Measurements from ENCODE around the gene TPRG1L. TPM values are rescaled to one million over a fixed set of nuclear protein-coding genes. Genes with fewer than 3 reads are reported as not detected.

TPRG1L gene
- total RNA-seq, 2 donors from 2014 or later, result 27.4 to 37.6 TPM

DNA sequence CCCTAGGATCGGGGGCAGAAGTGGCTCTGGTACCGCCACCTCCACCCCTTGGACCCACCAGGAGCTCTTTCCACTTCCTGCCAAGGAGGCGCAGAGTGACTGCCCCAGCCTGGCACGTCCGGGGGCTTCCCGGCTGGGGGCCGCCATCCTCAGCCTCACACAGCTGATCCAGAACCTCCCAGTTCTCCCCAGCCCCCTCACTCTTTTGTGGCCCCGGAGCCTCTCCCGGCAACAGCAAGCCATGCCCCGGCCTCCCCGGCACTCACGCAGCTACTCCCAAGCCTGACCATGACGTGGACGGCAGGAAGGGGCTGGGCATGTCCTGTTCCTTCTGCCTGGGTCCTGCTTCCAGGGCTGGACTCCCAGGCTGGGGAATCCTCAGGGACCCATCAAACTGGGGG, 44.6 kb downstream of the TPRG1L start:
- H3K4me1 ChIP-seq (ENCODE audit: control insufficient read depth in 1 of 2, low read depth in 2 of 2), result no peaks in the 10 kb centered on the region
- ATAC-seq (ENCODE audit: insufficient number of reproducible peaks, low FRiP score, low read depth) (no peak), DNase-seq (ENCODE audit: low spot score) (no peak)
- no peaks in the 10 kb centered on the region for H3K36me3 ChIP-seq
- TF ChIP-seq CTCF (IDR thresholded peaks at IDR 0.05), result no peak
- H3K4me3 ChIP-seq, result no peak overlapping the region
- no peak overlapping the region for H3K27ac ChIP-seq
- H3K9me3 ChIP-seq, result no peaks in the 10 kb centered on the region
- no peaks in the 10 kb centered on the region for H3K27me3 ChIP-seq (replicated peaks; ENCODE audit: insufficient read depth)

DNA sequence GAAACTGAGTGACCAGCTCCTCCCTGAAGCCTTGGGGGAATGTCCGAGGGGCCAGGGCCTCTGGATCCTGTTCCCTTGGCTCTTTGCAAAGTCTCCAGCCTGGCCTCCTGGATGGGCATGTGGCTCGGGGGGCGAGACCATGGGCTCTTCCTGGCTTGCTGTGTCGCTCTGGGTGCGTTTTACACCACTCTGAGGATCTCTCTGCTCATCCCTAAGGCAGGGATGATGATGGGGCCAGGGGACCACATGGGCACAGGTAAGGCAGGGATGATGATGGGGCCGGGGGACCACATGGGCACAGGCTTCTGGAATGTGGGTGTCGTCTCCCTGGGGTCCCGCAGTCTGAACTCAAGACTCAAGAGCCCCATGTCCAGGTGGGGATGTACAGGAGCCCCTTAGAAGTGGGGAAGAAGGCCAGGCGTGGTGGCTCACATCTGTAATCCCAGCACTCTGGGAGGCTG, 45.2 kb downstream of the TPRG1L start:
- Histone ChIP-seq H3K36me3 (no peaks in the 10 kb centered on the region), H3K27me3 (replicated peaks; ENCODE audit: insufficient read depth) (no peaks in the 10 kb centered on the region), H3K27ac (no peak overlapping the region), H3K4me1 (ENCODE audit: control insufficient read depth in 1 of 2, low read depth in 2 of 2) (no peaks in the 10 kb centered on the region), H3K9me3 (no peaks in the 10 kb centered on the region), H3K4me3 (no peak overlapping the region)
- ATAC-seq (ENCODE audit: insufficient number of reproducible peaks, low FRiP score, low read depth) (no peak), DNase-seq (ENCODE audit: low spot score) (no peak)
- TF ChIP-seq CTCF (IDR thresholded peaks at IDR 0.05), result no peak

- no peak for TF ChIP-seq CTCF (IDR thresholded peaks at IDR 0.05)
- no peaks in the 10 kb centered on the region for H3K9me3 ChIP-seq
- no peak for ATAC-seq (ENCODE audit: insufficient number of reproducible peaks, low FRiP score, low read depth)
- no peak overlapping the region for H3K4me3 ChIP-seq
- H3K27ac ChIP-seq, result no peak overlapping the region
- no peak for DNase-seq (ENCODE audit: low spot score)
- no peaks in the 10 kb centered on the region for H3K36me3 ChIP-seq
- H3K27me3 ChIP-seq (replicated peaks; ENCODE audit: insufficient read depth), result no peaks in the 10 kb centered on the region
- H3K4me1 ChIP-seq (ENCODE audit: control insufficient read depth in 1 of 2, low read depth in 2 of 2), result no peaks in the 10 kb centered on the region
Observed at GRCh38 chr1:3670823-3671265, 46.0 kb downstream of the TPRG1L start.

DNA sequence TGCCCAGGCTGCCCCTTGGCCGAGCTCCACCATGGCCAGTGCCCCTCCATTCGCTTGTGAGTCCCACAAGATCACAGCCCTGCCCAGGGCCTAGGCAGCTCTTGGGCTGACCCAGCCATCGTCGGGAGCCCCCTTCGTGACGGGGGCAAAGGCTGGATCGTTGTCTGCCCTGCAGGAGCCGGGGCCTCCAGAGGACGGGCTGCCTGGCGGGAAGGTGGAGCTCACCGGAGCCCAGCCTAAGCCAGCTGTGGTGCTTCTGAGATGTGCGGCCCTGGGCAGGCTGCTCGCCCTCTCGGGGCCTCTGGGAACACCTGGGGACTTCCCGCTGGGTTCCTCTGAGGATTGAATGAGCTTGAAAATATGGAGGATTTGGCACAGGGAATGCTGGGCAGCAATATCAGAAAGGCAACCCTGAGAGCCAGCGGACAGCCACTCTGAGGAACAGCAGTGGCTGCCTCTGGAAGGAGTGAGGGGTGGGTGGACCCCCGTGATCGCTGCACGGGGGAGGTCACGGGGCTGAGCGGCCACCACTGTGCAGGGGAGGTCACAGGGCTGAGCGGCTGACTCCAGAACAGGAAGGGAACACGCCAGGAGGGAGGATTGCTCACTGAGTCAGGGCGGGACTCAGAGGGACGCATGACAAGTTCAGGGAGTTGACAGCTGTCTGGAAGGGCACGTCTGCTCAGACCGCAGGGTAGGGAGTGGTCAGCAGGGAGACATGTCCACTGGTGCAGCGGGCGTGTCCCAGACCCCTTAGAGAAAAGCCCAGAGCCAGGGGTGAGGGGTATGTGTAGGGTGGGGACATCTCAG, 46.8 kb downstream of the TPRG1L start:
- Histone ChIP-seq H3K4me3 (no peak overlapping the region), H3K9me3 (no peaks in the 10 kb centered on the region), H3K36me3 (no peaks in the 10 kb centered on the region), H3K27me3 (replicated peaks; ENCODE audit: insufficient read depth) (no peaks in the 10 kb centered on the region), H3K4me1 (ENCODE audit: control insufficient read depth in 1 of 2, low read depth in 2 of 2) (no peaks in the 10 kb centered on the region), H3K27ac (no peak overlapping the region)
- TF ChIP-seq CTCF (IDR thresholded peaks at IDR 0.05), result no peak
- ATAC-seq (ENCODE audit: insufficient number of reproducible peaks, low FRiP score, low read depth) (no peak), DNase-seq (ENCODE audit: low spot score) (no peak)

DNA sequence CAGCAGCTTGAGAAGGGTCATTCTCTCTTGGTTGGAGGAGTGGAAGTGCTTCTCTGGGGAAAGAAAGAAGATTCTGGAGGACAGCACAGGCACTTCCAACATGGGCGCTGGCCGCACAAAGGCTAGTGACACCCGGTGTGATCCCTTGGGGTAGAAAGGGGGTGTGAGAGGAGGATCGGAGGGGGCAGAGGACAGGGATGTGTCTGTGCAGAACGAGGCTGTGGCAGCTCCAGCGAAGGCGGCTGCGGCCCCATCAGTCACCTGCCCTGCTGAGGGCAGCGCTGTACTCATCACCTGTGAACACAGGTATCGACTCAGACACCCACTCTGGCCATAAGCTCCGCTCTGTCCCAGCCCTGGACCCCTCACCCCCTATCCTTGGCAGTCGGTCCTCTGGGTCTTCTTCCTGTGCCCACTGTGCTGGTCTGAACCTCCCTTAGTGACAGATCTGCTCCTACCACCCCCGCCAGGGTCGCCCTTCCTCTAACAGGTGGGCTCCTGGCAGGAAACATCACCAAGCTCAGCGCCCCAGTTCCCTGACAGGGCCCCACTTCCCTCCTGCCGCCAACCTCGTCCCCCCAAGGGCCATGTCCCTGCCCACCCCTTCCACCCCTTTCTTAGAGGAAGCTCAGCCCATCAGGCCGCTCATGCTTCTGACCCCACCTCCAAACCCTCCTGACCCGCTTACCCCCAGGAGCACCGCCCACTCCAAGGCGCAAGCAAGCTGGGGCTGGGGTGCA, 47.6 kb downstream of the TPRG1L start:
- Histone ChIP-seq H3K4me3 (no peak overlapping the region), H3K27ac (no peak overlapping the region), H3K36me3 (no peaks in the 10 kb centered on the region), H3K9me3 (no peaks in the 10 kb centered on the region), H3K4me1 (ENCODE audit: control insufficient read depth in 1 of 2, low read depth in 2 of 2) (no peaks in the 10 kb centered on the region), H3K27me3 (replicated peaks; ENCODE audit: insufficient read depth) (no peaks in the 10 kb centered on the region)
- no peak for TF ChIP-seq CTCF (IDR thresholded peaks at IDR 0.05)
- ATAC-seq (ENCODE audit: insufficient number of reproducible peaks, low FRiP score, low read depth) (no peak), DNase-seq (ENCODE audit: low spot score) (no peak)

Measured in thoracic aorta (tissue), 2 donors.